ENCODE measurements around the gene TMPRSS9.
"Not testable (repeated sequence)": the region's sequence is repeated elsewhere in the genome, so short reads cannot be mapped to it uniquely, and the experiment has no call there.

Gene TMPRSS9

DNA sequence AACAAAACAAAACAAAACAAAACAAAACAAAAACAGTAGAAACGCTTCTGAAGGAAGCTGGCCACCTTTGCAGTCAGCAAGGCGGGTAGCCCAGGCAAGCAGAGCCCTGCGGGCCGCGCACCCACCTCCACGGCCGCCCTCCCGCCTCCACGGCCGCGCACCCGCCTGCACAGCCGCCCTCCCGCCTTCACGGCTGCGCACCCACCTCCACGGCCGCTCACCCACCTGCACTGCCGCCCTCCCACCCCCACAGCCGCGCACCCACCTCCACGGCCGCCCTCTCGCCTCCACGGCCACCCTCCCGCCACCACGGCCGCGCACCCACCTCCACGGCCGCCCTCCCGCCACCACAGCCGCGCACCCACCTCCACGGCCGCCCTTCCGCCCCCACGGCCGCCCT lies 76.3 kb downstream of the TMPRSS9 start:
- DNase-seq (ENCODE audit: low spot score) = no peak

- no peak for DNase-seq (ENCODE audit: low spot score)
These were observed 76.9 kb downstream of the TMPRSS9 start for GRCh38 chr19:2436926-2437325.

DNA sequence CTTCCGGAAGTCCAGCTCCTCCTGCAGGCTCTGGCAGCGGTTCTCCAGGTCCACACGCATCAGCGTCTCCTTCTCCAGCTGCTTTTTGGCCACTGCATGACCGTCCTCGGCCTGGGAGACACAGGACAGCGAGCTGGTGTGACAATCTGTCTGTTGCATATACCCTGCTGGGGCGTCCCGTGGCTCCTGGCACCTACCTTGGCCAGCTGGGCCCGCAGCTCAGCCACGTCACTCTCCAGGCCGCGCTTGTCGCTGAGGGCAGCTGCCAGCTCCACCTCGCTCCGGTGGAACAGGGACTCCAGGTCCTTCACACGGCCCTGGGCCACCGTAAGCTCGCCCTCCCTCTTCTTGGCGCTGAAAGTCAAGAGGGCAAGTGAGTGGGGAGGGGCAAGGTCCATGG lies 78.1 kb downstream of the TMPRSS9 start:
- no peak for DNase-seq (ENCODE audit: low spot score)

DNA sequence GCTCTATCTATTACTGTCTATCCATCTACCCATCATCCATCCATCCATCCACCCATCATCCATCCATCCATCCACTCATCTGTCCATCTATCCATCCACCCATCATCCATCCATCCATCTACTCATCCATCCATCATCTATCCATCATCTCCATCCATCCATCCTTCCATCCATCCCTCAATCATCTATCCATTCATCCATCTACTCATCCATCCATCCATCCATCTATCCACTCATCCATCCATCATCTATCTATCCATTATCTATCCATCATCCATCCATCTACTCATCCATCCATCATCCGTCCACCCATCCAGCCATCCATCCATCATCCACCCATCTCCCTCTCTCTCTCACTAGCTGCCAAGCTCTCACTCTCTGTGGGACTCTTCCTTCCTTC lies 80.5 kb downstream of the TMPRSS9 start:
- no peak for DNase-seq (ENCODE audit: low spot score)

- DNase-seq (ENCODE audit: low spot score) = no peak
These were observed 81.2 kb downstream of the TMPRSS9 start for GRCh38 chr19:2441096-2441752.

DNA sequence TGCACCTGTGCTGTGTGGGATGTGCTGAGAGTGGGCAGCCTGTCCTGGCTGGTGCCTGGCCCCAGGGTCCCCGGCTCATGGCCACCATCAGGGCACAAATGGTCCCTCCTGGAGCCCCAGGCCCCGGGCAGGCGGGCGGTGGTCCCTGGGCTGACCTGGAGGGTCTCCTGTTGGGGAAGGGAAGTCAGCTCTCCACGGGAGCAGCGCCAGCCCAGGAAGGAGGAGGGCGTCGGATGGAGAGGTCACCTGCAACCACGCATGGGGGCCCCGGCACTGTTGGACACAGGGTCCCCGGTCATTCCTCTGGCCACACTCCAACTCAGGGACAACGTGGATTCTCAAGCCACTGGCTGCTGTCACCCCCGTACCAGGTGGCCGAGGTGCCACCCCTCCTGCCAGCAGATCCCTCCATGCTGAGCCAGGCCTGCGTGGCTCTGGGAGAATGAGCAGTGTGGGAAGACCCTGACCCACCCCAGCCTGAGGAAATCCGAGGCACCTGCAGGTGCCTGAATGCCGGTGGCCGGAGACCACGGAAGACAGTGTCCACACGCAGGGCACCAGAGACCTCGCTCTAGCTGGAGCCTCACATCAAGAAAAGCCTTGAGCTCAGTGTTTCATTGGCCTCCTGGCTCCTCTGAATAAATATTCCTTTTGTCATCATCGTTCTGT lies 83.2 kb downstream of the TMPRSS9 start:
- DNase-seq (ENCODE audit: low spot score) = no peak

- DNase-seq (ENCODE audit: low spot score) = no peak
These were observed 83.7 kb downstream of the TMPRSS9 start for GRCh38 chr19:2443785-2444182.

- DNase-seq (ENCODE audit: low spot score) = no peak
These were observed 84.4 kb downstream of the TMPRSS9 start for GRCh38 chr19:2444251-2445002.

DNA sequence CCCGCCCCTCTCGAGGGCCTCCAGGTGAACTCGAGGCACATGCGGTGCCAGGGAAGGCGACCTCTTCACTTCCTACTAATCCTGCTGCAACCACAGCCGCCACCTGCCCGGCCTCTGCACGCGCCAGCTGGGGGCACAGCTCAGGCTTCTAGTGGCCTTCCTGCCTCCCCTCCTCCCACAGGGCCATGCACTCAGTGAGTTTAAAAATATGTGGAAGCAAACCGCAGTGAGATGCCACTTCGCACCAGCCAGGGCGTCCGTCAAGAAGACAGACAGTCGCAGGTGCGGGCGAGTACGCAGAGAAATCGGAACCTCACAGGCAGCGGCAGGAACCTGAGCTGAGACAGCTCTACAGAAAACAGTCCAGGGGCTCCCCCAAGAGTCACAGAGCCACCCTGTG lies 86.3 kb downstream of the TMPRSS9 start:
- no peak for DNase-seq (ENCODE audit: low spot score)

- DNase-seq (ENCODE audit: low spot score) = no peak
These were observed 89.0 kb downstream of the TMPRSS9 start for GRCh38 chr19:2449019-2449418.

DNA sequence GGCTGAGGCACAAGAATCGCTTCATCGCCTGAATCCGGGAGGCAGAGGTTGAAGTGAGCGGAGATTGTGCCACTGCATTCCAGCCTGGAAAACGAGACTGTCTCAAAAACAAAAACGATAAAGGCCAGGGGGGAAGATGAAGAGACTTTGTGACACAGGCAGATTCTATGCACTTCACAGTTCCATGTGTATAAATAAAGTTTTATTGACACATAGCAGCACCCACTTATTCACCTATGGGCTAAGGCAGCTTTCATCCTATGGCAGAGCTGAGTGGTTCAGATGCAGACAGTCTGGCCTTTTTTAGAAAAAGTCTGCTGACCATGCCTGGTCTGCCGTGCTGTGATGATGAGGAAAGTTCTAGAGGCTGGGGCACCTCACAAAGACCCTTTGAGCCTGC lies 91.1 kb downstream of the TMPRSS9 start:
- no peak for DNase-seq (ENCODE audit: low spot score)

- DNase-seq (ENCODE audit: low spot score) = no peak
These were observed 91.7 kb downstream of the TMPRSS9 start for GRCh38 chr19:2451741-2452140.

DNA sequence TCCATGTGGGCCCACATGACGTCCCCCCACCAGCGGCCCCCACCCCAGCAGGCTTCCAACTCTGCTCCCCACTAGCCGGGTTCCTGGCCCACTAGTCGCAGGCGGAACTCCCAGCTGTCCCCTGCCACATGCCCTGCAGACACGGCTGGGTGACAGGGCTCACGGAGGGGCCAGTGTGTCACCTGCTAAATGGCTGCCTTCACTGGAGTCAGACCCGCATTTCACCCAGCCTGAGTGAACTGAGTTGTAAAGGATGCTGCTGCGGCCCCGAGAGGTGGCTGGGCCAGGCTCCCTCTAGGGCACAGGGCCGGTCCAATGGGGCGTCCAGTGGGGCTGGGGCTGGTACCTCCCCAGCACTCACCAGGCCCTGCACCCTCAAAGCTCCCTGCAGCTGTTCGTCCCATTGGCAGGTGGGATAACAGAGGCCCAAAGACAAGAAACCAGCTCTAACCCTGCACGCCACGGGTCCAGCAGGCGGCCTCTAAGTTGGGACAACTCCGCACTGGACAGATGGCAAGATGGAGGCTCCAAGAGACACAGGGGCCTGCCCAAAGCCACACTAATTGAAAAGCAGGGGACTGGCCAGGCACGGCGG lies 93.5 kb downstream of the TMPRSS9 start:
- DNase-seq (ENCODE audit: low spot score) = no peak

DNA sequence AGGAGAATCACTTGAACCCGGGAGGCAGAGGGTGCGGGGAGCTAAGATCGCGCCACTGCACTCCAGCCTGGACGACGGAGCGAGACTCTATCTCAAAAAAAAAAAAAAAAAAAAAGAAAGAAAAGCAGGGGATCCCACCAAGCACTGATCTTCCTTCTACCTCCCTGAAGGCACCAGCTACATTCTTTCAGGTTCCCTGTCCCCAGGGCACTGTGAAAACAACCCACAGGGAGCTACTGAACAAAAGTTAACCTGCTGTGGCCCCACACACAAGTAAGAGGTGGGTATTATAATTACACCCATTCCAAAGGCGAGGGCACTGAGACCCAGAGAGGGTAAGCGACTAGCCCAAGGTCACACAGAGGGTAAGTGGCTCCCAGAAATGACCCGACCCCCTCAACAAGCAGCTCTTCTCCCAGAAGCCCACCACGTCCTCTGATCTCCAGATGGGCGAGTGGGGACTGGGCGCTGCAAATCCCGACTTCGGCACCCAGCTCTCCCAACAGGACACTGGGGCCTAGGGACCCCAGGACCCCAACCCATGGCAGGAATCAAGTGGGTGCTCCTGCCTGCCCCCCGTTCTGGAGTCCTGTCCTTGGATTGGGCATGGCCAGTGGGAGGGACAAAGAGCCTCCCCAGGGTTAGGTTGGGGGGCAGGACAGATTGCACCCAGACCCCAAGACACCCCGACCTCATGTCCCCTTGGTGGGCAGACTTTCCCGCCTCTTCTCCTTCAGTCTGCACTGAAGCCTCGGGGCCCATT lies 94.3 kb downstream of the TMPRSS9 start:
- no peak for DNase-seq (ENCODE audit: low spot score)

DNA sequence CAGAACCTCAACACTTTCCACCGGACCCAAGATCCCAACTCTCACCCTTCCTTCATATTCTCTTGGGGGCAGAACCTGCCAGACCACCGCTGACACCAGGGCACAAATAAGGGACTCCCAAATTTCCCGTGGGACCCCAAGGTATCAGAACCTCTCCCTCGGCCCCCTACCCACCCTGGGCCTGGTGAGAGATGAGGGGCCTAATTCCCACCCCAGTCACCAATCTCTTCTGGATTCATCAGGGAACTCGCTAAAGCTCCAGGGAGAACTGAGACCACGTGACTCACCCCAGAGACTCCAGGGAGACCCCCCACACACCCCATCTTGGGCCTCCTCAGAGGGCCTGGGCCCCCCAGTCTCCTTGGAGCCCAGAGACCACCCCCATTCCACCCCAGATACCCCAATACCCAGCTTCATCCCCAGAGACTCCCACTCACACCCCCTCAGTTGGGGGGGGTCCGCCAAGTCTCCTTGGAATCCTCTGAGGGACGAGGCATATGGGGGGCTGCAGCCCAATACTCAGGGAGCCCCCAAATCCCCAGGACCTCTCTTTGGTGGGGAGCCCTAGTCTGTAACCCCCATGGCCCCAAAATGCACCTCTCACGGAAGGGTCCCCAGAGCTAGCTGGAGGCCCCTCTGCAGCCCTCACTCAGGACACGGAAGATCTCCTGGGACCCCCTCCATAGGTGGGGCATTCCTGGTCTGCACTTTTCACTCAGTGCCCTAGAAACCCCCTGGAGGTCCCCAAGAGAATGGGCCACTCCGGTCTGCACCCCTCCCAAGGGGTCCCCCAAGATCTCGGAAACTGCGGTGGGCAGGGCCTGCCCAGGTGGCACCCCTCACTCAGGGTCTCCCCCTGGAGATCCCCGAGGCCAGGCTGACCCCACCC lies 95.1 kb downstream of the TMPRSS9 start:
- no peak for DNase-seq (ENCODE audit: low spot score)

DNA sequence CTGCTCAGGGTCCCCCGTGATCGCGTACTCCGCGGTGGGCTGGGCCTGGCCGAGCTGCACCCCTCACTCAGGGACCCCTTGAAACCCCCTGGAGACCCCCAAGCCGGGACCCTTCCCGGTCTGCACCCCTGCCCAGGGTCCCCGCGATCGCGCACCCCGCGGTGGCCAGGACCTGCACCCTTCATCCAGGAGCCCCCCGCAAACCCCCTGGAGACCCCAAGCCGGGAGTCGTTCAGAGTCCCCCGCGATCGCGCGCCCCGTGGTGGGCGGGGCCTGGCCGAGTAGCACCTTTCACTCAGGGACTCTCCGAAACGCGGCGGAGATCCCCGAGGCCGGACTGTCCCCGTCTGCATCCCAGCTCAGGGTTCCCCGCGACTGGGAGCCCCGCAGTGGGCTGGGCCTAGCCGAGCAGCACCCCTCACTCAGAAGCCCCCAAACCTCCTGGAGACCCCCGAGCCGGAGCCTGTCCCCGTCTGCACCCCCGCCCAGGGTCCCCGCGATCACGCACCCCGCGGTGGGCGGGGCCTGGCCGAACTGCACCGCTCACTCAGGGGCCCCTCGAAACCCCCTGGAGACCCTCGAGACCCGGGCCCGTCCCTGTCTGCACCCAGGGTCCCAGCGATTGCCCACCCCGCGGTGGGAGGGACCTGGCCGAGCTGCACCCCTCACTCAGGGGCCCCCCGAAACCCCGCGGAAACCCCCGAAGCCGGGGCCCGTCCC lies 95.9 kb downstream of the TMPRSS9 start:
- DNase-seq (ENCODE audit: low spot score) = no peak

GRCh38 chr19:2457394-2458037 lies 97.5 kb downstream of the TMPRSS9 start:
- DNase-seq (ENCODE audit: low spot score) = no peak

DNA sequence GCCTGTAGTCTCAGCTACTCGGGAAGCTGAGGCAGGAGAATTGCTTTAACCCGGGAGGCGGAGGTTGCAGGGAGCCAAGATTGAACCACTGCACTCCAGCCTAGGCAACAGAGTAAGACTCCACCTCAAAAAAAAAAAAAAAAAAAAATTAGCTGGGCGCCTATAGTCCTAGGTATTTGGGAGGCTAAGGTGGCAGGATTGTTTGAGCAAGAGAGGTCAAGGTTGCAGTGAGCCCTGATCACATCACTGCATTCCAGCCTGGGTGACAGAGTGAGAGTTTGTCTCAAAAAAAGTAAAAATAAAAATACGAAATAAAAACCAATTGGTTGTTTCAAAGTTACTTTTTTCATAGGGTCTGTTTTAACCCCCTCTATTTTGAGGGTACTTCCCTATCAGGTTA lies 98.0 kb downstream of the TMPRSS9 start:
- DNase-seq (ENCODE audit: low spot score) = no peak

GRCh38 chr19:2458776-2459175 lies 98.7 kb downstream of the TMPRSS9 start:
- DNase-seq (ENCODE audit: low spot score) = not testable (repeated sequence)

DNA sequence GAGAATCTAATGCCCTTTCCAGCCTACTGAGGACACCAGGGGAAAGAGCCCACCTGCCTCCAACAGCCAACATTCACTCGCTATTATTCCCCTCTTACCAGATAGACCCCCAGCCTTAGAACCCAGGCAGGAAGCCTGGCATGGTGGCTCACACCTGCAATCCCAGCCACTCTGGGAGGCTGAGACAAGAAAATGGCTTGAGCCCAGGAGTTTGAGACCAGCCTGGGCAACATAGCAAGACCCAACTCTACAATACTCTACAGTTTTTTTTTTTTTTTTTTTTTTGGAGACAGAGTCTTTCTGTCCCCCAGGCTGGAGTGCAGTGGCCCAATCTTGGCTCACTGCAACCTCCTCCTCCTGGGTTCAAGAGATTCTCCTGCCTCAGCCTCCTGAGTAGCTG lies 100.2 kb downstream of the TMPRSS9 start:
- no peak for DNase-seq (ENCODE audit: low spot score)
